ENCODE results near the gene GPR149. TPM values are rescaled to one million over a fixed set of nuclear protein-coding genes. Genes with fewer than 3 reads are reported as not detected.

Gene GPR149
- total RNA-seq, 1 experiment from 2014 or later: not detected

GRCh38 chr3:154294016-154294415 lies 136.0 kb downstream of the GPR149 start:
- ATAC-seq: no peak
- Histone ChIP-seq H3K9ac (ENCODE audit: low read length) (no peak overlapping the region), H3K9me3 (ENCODE audit: control insufficient read depth in 1 of 2, insufficient read depth in 1 of 2, low read depth in 1 of 2, low read length in 2 of 2) (no peaks in the 10 kb centered on the region), H3K36me3 (ENCODE audit: control insufficient read depth in 1 of 2, insufficient read depth in 2 of 2, low read length in 2 of 2) (peaks cover 49 to 52% of the 10 kb centered on the region in 2 experiments), H4K20me1 (ENCODE audit: insufficient read depth) (no peaks in the 10 kb centered on the region), H3K27me3 (ENCODE audit: insufficient read depth, low read length) (no peaks in the 10 kb centered on the region), H3K79me2 (ENCODE audit: insufficient read depth, low read length) (peaks cover 4% of the 10 kb centered on the region; the same call in 1 of the 2 replicates), H3K9me2 (ENCODE audit: insufficient read depth) (no peaks in the 10 kb centered on the region), H2AFZ (ENCODE audit: low read depth, low read length, poor library complexity, severe bottlenecking) (no peak overlapping the region), H3K4me2 (ENCODE audit: low read length) (no peak overlapping the region), H3K4me1 (ENCODE audit: control insufficient read depth in 1 of 2, insufficient read depth in 2 of 2, low read length in 2 of 2) (no peaks in the 10 kb centered on the region), H3K27ac (ENCODE audit: low read depth, low read length) (no peak overlapping the region), H3K4me3 (replicated peaks in 1 of 2; ENCODE audit: low read depth in 1 of 2, low read length in 2 of 2) (no peak overlapping the region)
- DNase-seq (ENCODE audit: low read depth, low spot score): no peak
- no peak for TF ChIP-seq ZFX (IDR thresholded peaks at IDR 0.05)
- TF ChIP-seq SP1 (IDR thresholded peaks at IDR 0.05; ENCODE audit: low read depth): no peak
- TF ChIP-seq ZNF274 (IDR thresholded peaks at IDR 0.05; ENCODE audit: low read depth, low read length): no peak
- TF ChIP-seq ZBTB33 (IDR thresholded peaks at IDR 0.05; ENCODE audit: extremely low read depth, insufficient replicate concordance, low read length): no peak
- no peak for TF ChIP-seq EGR1 (IDR thresholded peaks at IDR 0.05; ENCODE audit: low read depth)
- TF ChIP-seq POLR2A (IDR thresholded peaks at IDR 0.05; ENCODE audit: borderline replicate concordance, extremely low read depth, insufficient read depth, insufficient read length): no peak
- TF ChIP-seq CTCF (IDR thresholded peaks at IDR 0.05 in 2 of 3, conservative IDR thresholded peaks at IDR 0.05 in 1 of 3; ENCODE audit: borderline replicate concordance in 1 of 3, insufficient read depth in 1 of 3, low read depth in 2 of 3, low read length in 2 of 3): no peak
- no peak for TF ChIP-seq YY1 (IDR thresholded peaks at IDR 0.05; ENCODE audit: extremely low read depth, insufficient replicate concordance, low read depth, low read length)
- TF ChIP-seq RAD21 (IDR thresholded peaks at IDR 0.05; ENCODE audit: low read depth): no peak
- no peak for TF ChIP-seq JUND (IDR thresholded peaks at IDR 0.05)
- TF ChIP-seq TCF7L2 (IDR thresholded peaks at IDR 0.05; ENCODE audit: borderline replicate concordance, extremely low read depth, insufficient read depth, insufficient read length): no peak
- TF ChIP-seq POLR2AphosphoS5 (IDR thresholded peaks at IDR 0.05; ENCODE audit: low read depth, low read length): no peak
- no peak for TF ChIP-seq CEBPB (IDR thresholded peaks at IDR 0.05; ENCODE audit: low read depth)
- POLR2A ChIA-PET: no interaction called here
- RAD21 ChIA-PET (ENCODE audit: low non-redundant PET in 1 of 2, low total read pairs in 2 of 2, uncharacterized antibody in 2 of 2, unreplicated experiment in 2 of 2): no interaction called here
- no TSS peak for BruUV-seq (replicated peaks)
- intact Hi-C loops (cut with micrococcal nuclease): no loop called here
- CTCF ChIA-PET: no interaction called here
